ENCODE data around the gene RGS11. TPM values are rescaled to one million over a fixed set of nuclear protein-coding genes. Genes with fewer than 3 reads are reported as not detected.

RGS11 gene
- total and polyA plus RNA-seq, 4 donors, result 0.51 to 1.6 (median 0.77) TPM; not detected in 1

- DNase-seq (ENCODE audit: low spot score), result no peak
- 4% methylated on average over 58 of the region's 58 CpGs for WGBS
- TF ChIP-seq CTCF (IDR thresholded peaks at IDR 0.05; ENCODE audit: low read depth, low read length, missing input control) (no peak), GABPA (IDR thresholded peaks at IDR 0.05 in 1 of 2, conservative IDR thresholded peaks at IDR 0.05 in 1 of 2) (no peak), RXRA (IDR thresholded peaks at IDR 0.05) (no peak), HNF4A (conservative IDR thresholded peaks at IDR 0.05) (no peak), NR2F2 (IDR thresholded peaks at IDR 0.05) (no peak), MAX (IDR thresholded peaks at IDR 0.05) (no peak), RAD21 (IDR thresholded peaks at IDR 0.05) (no peak), ZBTB33 (IDR thresholded peaks at IDR 0.05) (no peak), TAF1 (conservative IDR thresholded peaks at IDR 0.05) (no peak), JUND (IDR thresholded peaks at IDR 0.05) (no peak), HNF4G (IDR thresholded peaks at IDR 0.05) (no peak), EGR1 (IDR thresholded peaks at IDR 0.05; ENCODE audit: low read depth in 2 of 2) (no peak), FOXA2 (IDR thresholded peaks at IDR 0.05) (no peak), YY1 (IDR thresholded peaks at IDR 0.05) (no peak), FOXA1 (IDR thresholded peaks at IDR 0.05) (no peak)
- TF ChIP-seq, protein P1, sequence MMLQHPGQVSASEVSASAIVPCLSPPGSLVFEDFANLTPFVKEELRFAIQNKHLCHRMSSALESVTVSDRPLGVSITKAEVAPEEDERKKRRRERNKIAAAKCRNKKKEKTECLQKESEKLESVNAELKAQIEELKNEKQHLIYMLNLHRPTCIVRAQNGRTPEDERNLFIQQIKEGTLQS (IDR thresholded peaks at IDR 0.05), result no peak
- peaks cover 0 to 1% (median 0%) of the 10 kb centered on the region in 4 donors for H3K36me3 ChIP-seq (ENCODE audit: control insufficient read depth in 4 of 4, insufficient read depth in 3 of 4, low read depth in 1 of 4, low read length in 3 of 4)
- no peak overlapping the region for H3K9ac ChIP-seq (ENCODE audit: low read depth in 1 of 2, low read length in 2 of 2)
- H3K4me3 ChIP-seq (ENCODE audit: low read depth in 1 of 3, low read length in 3 of 3), result peak overlapping the region in 1 of 3 donors; percentile 25
- H3K9me3 ChIP-seq (ENCODE audit: control insufficient read depth in 4 of 4, low read length in 3 of 4), result no peaks in the 10 kb centered on the region
- peaks cover 0 to 4% (median 3%) of the 10 kb centered on the region in 4 donors for H3K27me3 ChIP-seq (ENCODE audit: control insufficient read depth in 4 of 4, insufficient read depth in 4 of 4, low read length in 3 of 4)
- H3K4me1 ChIP-seq (ENCODE audit: control insufficient read depth in 4 of 4, insufficient read depth in 4 of 4, low read length in 3 of 4), result peaks cover 0 to 5% (median 1%) of the 10 kb centered on the region in 4 donors
- H3K27ac ChIP-seq (ENCODE audit: low read depth in 1 of 2, low read length in 2 of 2), result no peak overlapping the region
Measured at GRCh38 chr16:275041-275641, 603 bp downstream of the RGS11 start.

- TF ChIP-seq FOXA1 (IDR thresholded peaks at IDR 0.05), result no peak
- TF ChIP-seq NR2F2 (IDR thresholded peaks at IDR 0.05), result no peak
- no peak for TF ChIP-seq RAD21 (IDR thresholded peaks at IDR 0.05)
- no peak for TF ChIP-seq GABPA (IDR thresholded peaks at IDR 0.05 in 1 of 2, conservative IDR thresholded peaks at IDR 0.05 in 1 of 2)
- no peak for TF ChIP-seq CTCF (IDR thresholded peaks at IDR 0.05; ENCODE audit: low read depth, low read length, missing input control)
- TF ChIP-seq SP1 (IDR thresholded peaks at IDR 0.05), result no peak
Measured at GRCh38 chr16:273547-274421, 2.0 kb downstream of the RGS11 start.

More at GRCh38 chr16:273547-274421, 2.0 kb downstream of the RGS11 start:
- Histone ChIP-seq H3K9me3 (ENCODE audit: control insufficient read depth in 4 of 4, low read length in 3 of 4) (no peaks in the 10 kb centered on the region), H3K27ac (ENCODE audit: low read depth in 1 of 2, low read length in 2 of 2) (no peak overlapping the region), H3K36me3 (ENCODE audit: control insufficient read depth in 4 of 4, insufficient read depth in 3 of 4, low read depth in 1 of 4, low read length in 3 of 4) (peaks cover 0 to 1% (median 0%) of the 10 kb centered on the region in 4 donors), H3K4me1 (ENCODE audit: control insufficient read depth in 4 of 4, insufficient read depth in 4 of 4, low read length in 3 of 4) (peaks cover 0 to 5% (median 0%) of the 10 kb centered on the region in 4 donors), H3K9ac (ENCODE audit: low read depth in 1 of 2, low read length in 2 of 2) (no peak overlapping the region), H3K27me3 (ENCODE audit: control insufficient read depth in 4 of 4, insufficient read depth in 4 of 4, low read length in 3 of 4) (peaks cover 0 to 4% (median 3%) of the 10 kb centered on the region in 4 donors), H3K4me3 (ENCODE audit: low read depth in 1 of 3, low read length in 3 of 3) (no peak overlapping the region)
- WGBS, result 74% methylated on average over 30 of the region's 30 CpGs
- no peak for DNase-seq (ENCODE audit: low spot score)

All from liver (tissue), 9 donors.